Adrenal gland (tissue), 12 donors: Measurements from ENCODE around the gene ENOPH1. TPM values are rescaled to one million over a fixed set of nuclear protein-coding genes. Genes with fewer than 3 reads are reported as not detected.
A peak's percentile ranks its signal among the peaks of the same experiment; 100 is the strongest.

ENCODE experiments used
- DNase-seq, 7 donors: peaks; one replicate each; pipeline ENCODE4 v3.0.0-alpha.2; 2019 to 2020
- H3K27ac ChIP-seq, 5 donors: fragments of 200-600 bp; sonication (generic) in 4 of 5; 1 replicate in 3 of 5; 2 replicates in 2 of 5; pipeline versions ENCODE4 v1.5.1 to v1.8.0; 2016 to 2020; ENCODE audit warnings: mild to moderate bottlenecking in 1 of 5
- H3K27me3 ChIP-seq: fragments of 200-600 bp; 2 replicates; pipeline ENCODE4 v1.8.0; 2021
- H3K36me3 ChIP-seq, 2 donors: fragments of 200-600 bp; replicated peaks in 1 of 2; 1 replicate in 1 of 2; 2 replicates in 1 of 2; pipeline versions ENCODE4 v1.5.1 to v1.8.0; 2018 to 2022
- H3K4me1 ChIP-seq, 2 donors: fragments of 200-600 bp; replicated peaks in 1 of 2; 1 replicate in 1 of 2; 2 replicates in 1 of 2; pipeline versions ENCODE4 v1.5.1 to v1.8.0; 2018 to 2021
- H3K4me3 ChIP-seq, 4 donors: fragments of 200-600 bp; sonication (generic) in 3 of 4; one replicate each; pipeline ENCODE4 v1.5.1; 2016 to 2018
- H3K9me3 ChIP-seq, 3 donors: fragments of 200-600 bp; sonication (generic) in 1 of 3; replicated peaks in 1 of 3; 1 replicate in 2 of 3; 2 replicates in 1 of 3; pipeline versions ENCODE4 v1.5.1 to v1.8.0; 2016 to 2021
- POLR2A ChIP-seq, 2 donors: fragments of 450-650 bp; IDR thresholded peaks; one replicate each; pipeline ENCODE4 v1.6.1; 2017; ENCODE audit warnings: antibody characterized with exemption in 2 of 2, mild to moderate bottlenecking in 2 of 2, moderate library complexity in 1 of 2
- WGBS, 4 donors: extraction: QIAGEN DNeasy Blood & Tissue Kit in 2 of 4; methylation state at CpG; one replicate each; pipeline versions ENCODE4 v1.1.5 to v1.1.7; 2013 to 2017; 5-methylcytosine and 5-hydroxymethylcytosine counted together
- intact Hi-C, 2 donors: fragments of 100-400 bp; cut with DNase I; formaldehyde crosslinking; loops; one replicate each; pipeline versions ENCODE4 v1.14.1 to v1.15.0; 2022 to 2023
- polyA plus RNA-seq, 3 donors: library from polyadenylated mRNA; stranded (reverse); fragments of 200-250 nt in 2 of 3; fragments of 350-450 nt in 1 of 3; fragmentation: Illumina TruSeq in 1 of 3; extraction: RNeasy Lipid Tissue Mini Kit (QIAGEN cat#74804) in 1 of 3; gene quantifications; one replicate each; pipeline ENCODE4 v1.2.3, GENCODE V29; 2013 to 2014
- total RNA-seq, 9 donors: library from RNA; depleted of rRNA in 4 of 9; stranded (reverse); fragments of >200 nt in 4 of 9; fragments of 120-200 nt in 1 of 9; fragmentation: NEBNext Ultra II Directional in 1 of 9; extraction: Animal tissue kit (Norgen Biotek cat#: 25700) in 1 of 9; gene quantifications; one replicate each; pipeline versions ENCODE4 v1.1.0 to v1.2.4, GENCODE V29; 2013 to 2023
- TF ChIP-seq, protein P1 (sequence below), 6 experiments: fragments of 450-650 bp in 4 of 6; fragments of 200-600 bp in 2 of 6; sonication (generic) in 1 of 6; IDR thresholded peaks; 1 replicate in 5 of 6; 2 replicates in 1 of 6; pipeline versions ENCODE4 v1.5.1 to v1.8.0; 2016 to 2021; ENCODE audit warnings: antibody characterized with exemption in 6 of 6, mild to moderate bottlenecking in 2 of 6, moderate library complexity in 1 of 6
- donor health status: healthy with polysubstance abuse.
- donor health status: Bipolar disorder and iron deficiency.
- donor health status: DM: yes; HTN: yes; CAD: no.
- donor health status: DM: no; HTN: no; CAD: no.
- donor health status: DM: no; HTN: no; CAD: no.
- donor health status: DM: yes; HTN: yes; CAD: no.

ENOPH1 gene
- total and polyA plus RNA-seq, 12 donors = 22.7 to 65.7 (median 35.0) TPM

GRCh38 chr4:82457266-82457665 is 26.9 kb downstream of the ENOPH1 start:
- no peak for TF ChIP-seq POLR2A (IDR thresholded peaks at IDR 0.05)
- TF ChIP-seq, protein P1, sequence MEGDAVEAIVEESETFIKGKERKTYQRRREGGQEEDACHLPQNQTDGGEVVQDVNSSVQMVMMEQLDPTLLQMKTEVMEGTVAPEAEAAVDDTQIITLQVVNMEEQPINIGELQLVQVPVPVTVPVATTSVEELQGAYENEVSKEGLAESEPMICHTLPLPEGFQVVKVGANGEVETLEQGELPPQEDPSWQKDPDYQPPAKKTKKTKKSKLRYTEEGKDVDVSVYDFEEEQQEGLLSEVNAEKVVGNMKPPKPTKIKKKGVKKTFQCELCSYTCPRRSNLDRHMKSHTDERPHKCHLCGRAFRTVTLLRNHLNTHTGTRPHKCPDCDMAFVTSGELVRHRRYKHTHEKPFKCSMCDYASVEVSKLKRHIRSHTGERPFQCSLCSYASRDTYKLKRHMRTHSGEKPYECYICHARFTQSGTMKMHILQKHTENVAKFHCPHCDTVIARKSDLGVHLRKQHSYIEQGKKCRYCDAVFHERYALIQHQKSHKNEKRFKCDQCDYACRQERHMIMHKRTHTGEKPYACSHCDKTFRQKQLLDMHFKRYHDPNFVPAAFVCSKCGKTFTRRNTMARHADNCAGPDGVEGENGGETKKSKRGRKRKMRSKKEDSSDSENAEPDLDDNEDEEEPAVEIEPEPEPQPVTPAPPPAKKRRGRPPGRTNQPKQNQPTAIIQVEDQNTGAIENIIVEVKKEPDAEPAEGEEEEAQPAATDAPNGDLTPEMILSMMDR (IDR thresholded peaks at IDR 0.05) = no peak
- 92 to 94% (median 93%) methylated on average over 7 of the region's 7 CpGs for WGBS, 4 donors

DNA sequence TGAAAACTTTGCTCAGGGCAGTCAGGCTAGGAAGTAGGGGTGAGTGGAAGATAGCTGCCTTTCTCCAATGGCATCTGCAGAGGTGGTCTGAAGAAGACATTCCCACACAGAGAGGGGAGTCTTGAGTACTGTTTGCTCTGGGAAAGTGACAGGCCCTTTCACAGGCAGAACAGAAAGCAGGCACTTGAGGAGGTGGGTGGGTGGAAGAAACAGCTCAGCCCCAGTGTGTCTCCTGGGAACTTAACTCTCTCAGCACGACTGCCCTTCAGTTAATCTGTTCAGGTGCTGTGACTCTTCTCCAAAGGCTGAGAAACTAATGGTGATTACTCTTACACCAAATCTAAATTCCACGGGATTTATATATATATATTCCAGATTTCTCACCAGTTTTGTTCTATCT is 28.3 kb downstream of the ENOPH1 start:
- H3K9me3 ChIP-seq = no peaks in the 10 kb centered on the region
- intact Hi-C loops = no loop called here
- no peak overlapping the region for H3K4me3 ChIP-seq
- no peak overlapping the region for H3K27ac ChIP-seq
- H3K27me3 ChIP-seq = no peaks in the 10 kb centered on the region
- no peak for DNase-seq
- TF ChIP-seq, protein P1 (IDR thresholded peaks at IDR 0.05) = no peak
- TF ChIP-seq POLR2A (IDR thresholded peaks at IDR 0.05) = no peak
- 71 to 94% (median 85%) methylated on average over 2 of the region's 2 CpGs for WGBS, 4 donors
- H3K4me1 ChIP-seq = peaks cover 4 to 9% of the 10 kb centered on the region in 2 donors
- peaks cover 0 to 26% of the 10 kb centered on the region in 2 donors for H3K36me3 ChIP-seq

More at GRCh38 chr4:82457266-82457665, 26.9 kb downstream of the ENOPH1 start:
- intact Hi-C loops = no loop called here
- no peaks in the 10 kb centered on the region for H3K9me3 ChIP-seq
- no peak overlapping the region for H3K27ac ChIP-seq
- no peak for DNase-seq
- peaks cover 0 to 5% of the 10 kb centered on the region in 2 donors for H3K4me1 ChIP-seq
- H3K36me3 ChIP-seq = peaks cover 0 to 35% of the 10 kb centered on the region in 2 donors
- no peak overlapping the region for H3K4me3 ChIP-seq
- H3K27me3 ChIP-seq = no peaks in the 10 kb centered on the region

- no peak overlapping the region for H3K4me3 ChIP-seq
- no peak for DNase-seq
- intact Hi-C loops = loop anchor here (10.0 kb wide), 1 partner anchor 283 kb away; no protein-coding TSS in a partner anchor
- WGBS, 4 donors = 85 to 94% (median 88%) methylated on average over 2 of the region's 2 CpGs
- TF ChIP-seq, protein P1 (IDR thresholded peaks at IDR 0.05) = no peak
- TF ChIP-seq POLR2A (IDR thresholded peaks at IDR 0.05) = no peak
- peak overlapping the region in 4 of 5 donors; percentile 0 to 70 (median 38) for H3K27ac ChIP-seq
- H3K4me1 ChIP-seq = peaks cover 4 to 9% of the 10 kb centered on the region in 2 donors
- peaks cover 0 to 18% of the 10 kb centered on the region in 2 donors for H3K36me3 ChIP-seq
- no peaks in the 10 kb centered on the region for H3K9me3 ChIP-seq
- no peaks in the 10 kb centered on the region for H3K27me3 ChIP-seq
Observed at GRCh38 chr4:82461710-82462109, 31.3 kb downstream of the ENOPH1 start.

DNA sequence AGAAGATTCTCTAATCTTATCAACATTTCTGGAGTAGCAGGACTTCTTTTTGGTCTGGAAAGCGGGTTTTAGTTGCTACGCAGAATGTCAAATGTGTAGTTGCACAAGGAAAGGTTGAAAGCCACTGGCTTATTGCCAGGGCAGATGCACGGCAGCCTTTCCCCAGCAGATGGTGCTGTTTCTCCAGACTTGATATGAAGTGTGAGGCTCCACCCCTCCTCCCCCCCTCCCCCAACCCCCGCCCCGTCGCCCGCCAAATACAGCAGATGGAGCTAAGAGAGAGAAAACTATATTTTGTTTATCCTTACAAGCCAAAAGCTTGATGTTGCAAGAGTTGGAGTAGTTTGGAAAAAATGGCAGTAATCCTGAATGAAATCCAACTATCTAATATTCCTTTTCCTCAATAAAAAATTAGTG is 32.0 kb downstream of the ENOPH1 start:
- Histone ChIP-seq H3K4me1 (peaks cover 4 to 9% of the 10 kb centered on the region in 2 donors), H3K27ac (peak overlapping the region in 4 of 5 donors; percentile 0 to 70 (median 38)), H3K27me3 (no peaks in the 10 kb centered on the region), H3K36me3 (peaks cover 0 to 12% of the 10 kb centered on the region in 2 donors), H3K9me3 (no peaks in the 10 kb centered on the region), H3K4me3 (no peak overlapping the region)
- intact Hi-C loops = loop anchor here (10.0 kb wide), 1 partner anchor 282 kb away; no protein-coding TSS in a partner anchor
- DNase-seq = peak; percentile 86 to 99 (median 94)
- TF ChIP-seq POLR2A (IDR thresholded peaks at IDR 0.05) = no peak
- TF ChIP-seq, protein P1 (IDR thresholded peaks at IDR 0.05) = peak; percentile 64 to 88 (median 80)
- 3 to 7% (median 4%) methylated on average over 7 of the region's 7 CpGs for WGBS, 4 donors
